Measurements from ENCODE around the gene COL15A1.

GRCh38 chr9:98941946-98942523 is 1.7 kb upstream of the COL15A1 start:
- TF ChIP-seq POLR2A (IDR thresholded peaks at IDR 0.05; ENCODE audit: low read depth) (no peak), CTCF (IDR thresholded peaks at IDR 0.05) (no peak)

Data from esophagus muscularis mucosa (tissue), 3 donors.